Psoas muscle (tissue), 8 donors: ENCODE data around the gene GABBR1. TPM values are rescaled to one million over a fixed set of nuclear protein-coding genes. Genes with fewer than 3 reads are reported as not detected.

Experiments
- ATAC-seq, 4 donors: fragments of 200-7000 bp; cut with Tn5 transposase; one replicate each; pipeline ENCODE4 v1.9.1; 2020; ENCODE audit warnings: moderate library complexity in 3 of 4, mild to moderate bottlenecking in 2 of 4
- DNase-seq, 2 donors: peaks; one replicate each; pipeline ENCODE4 v3.0.0-alpha.2; 2020
- H3K27ac ChIP-seq: fragments of 200-600 bp; one replicate; pipeline ENCODE4 v1.8.0; 2022
- H3K27me3 ChIP-seq, 3 donors: fragments of 200-600 bp in 1 of 3; one replicate each; pipeline versions ENCODE4 v1.6.1 to v1.8.0; 2013 to 2022; ENCODE audit warnings: low read length in 2 of 3, mild to moderate bottlenecking in 2 of 3, moderate library complexity in 1 of 3; ENCODE audit not compliant: insufficient read depth in 3 of 3
- H3K36me3 ChIP-seq, 2 donors: fragments of 200-600 bp in 1 of 2; one replicate each; pipeline versions ENCODE4 v1.6.1 to v1.8.0; 2013 to 2022; ENCODE audit warnings: low read depth in 1 of 2, mild to moderate bottlenecking in 1 of 2, moderate library complexity in 1 of 2; ENCODE audit not compliant: insufficient read depth in 1 of 2
- H3K4me1 ChIP-seq: fragments of 200-600 bp; one replicate; pipeline ENCODE4 v1.8.0; 2022
- H3K4me3 ChIP-seq: fragments of 200-600 bp; one replicate; pipeline ENCODE4 v1.8.0; 2022; ENCODE audit warnings: mild to moderate bottlenecking
- H3K9me3 ChIP-seq: fragments of 200-600 bp; one replicate; pipeline ENCODE4 v1.8.0; 2022
- CTCF ChIP-seq: fragments of 200-600 bp; IDR thresholded peaks from one replicate; pipeline ENCODE4 v1.8.0; 2022; ENCODE audit warnings: antibody characterized with exemption
- WGBS, 3 donors: extraction: QIAGEN DNeasy Blood & Tissue Kit; methylation state at CpG; one replicate each; pipeline versions ENCODE4 v1.1.6 to v1.1.7; 2013; 5-methylcytosine and 5-hydroxymethylcytosine counted together
- intact Hi-C, 2 donors: fragments of 100-400 bp; cut with DNase I; formaldehyde crosslinking; loops; one replicate each; pipeline versions ENCODE4 v1.11.0 to v1.14.2; 2022
- polyA plus RNA-seq, 3 donors: library from polyadenylated mRNA; stranded (reverse); fragments of 200-250 nt; gene quantifications; one replicate each; pipeline ENCODE4 v1.2.3, GENCODE V29; 2013
- total RNA-seq, 4 donors: library from RNA; stranded (reverse); fragmentation: NEBNext Ultra II Directional in 2 of 4; extraction: Animal tissue kit (Norgen Biotek cat#: 25700) in 2 of 4; gene quantifications; one replicate each; pipeline versions ENCODE4 v1.2.1 to v1.2.4, GENCODE V29; 2021 to 2023
- donor health status: healthy with polysubstance abuse.
- donor health status: DM: no; HTN: no; CAD: no; lungs with moderate emphysema.
- donor health status: Bipolar disorder and iron deficiency.
- donor health status: healthy.
- donor health status: DM: yes; HTN: yes; CAD: no.
- donor health status: DM: no; HTN: no; CAD: no.
- donor health status: DM: no; HTN: no; CAD: no.
- donor health status: DM: yes; HTN: yes; CAD: no.

Gene GABBR1
- total and polyA plus RNA-seq, 7 donors = 2.5 to 10.2 (median 4.6) TPM

DNA sequence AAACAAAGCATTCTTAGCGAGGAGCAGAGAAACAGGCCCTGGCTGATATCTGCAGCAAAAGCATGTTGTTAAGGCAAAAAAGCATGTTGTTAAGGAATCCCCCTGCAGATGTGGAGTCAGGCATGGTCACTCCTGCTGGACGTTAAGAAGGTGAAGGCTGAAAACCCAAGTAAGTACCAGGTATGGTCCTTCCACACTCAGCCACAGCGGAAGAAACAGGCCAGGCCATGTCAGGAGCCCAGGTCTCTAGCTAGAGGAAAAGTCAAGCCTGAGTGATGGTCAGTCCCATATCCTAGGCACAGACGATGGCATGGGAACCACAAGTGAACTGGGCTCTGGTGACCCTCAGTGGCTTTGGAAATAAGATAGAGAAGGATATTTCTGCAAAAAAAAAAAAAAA lies 112.8 kb downstream of the GABBR1 start:
- H3K27ac ChIP-seq = no peak overlapping the region
- no peaks in the 10 kb centered on the region for H3K36me3 ChIP-seq
- intact Hi-C loops = no loop called here
- no peak for TF ChIP-seq CTCF
- ATAC-seq = no peak
- no peak overlapping the region for H3K4me3 ChIP-seq
- H3K9me3 ChIP-seq = no peaks in the 10 kb centered on the region
- no peak for DNase-seq
- WGBS, 3 donors = 82 to 86% (median 84%) methylated on average over 4 of the region's 4 CpGs
- H3K4me1 ChIP-seq = no peaks in the 10 kb centered on the region
- H3K27me3 ChIP-seq = peaks cover 0 to 4% (median 0%) of the 10 kb centered on the region in 3 donors

GRCh38 chr6:29519291-29520010 lies 113.5 kb downstream of the GABBR1 start:
- no peaks in the 10 kb centered on the region for H3K9me3 ChIP-seq
- H3K4me1 ChIP-seq = no peaks in the 10 kb centered on the region
- H3K27me3 ChIP-seq = peaks cover 0 to 4% (median 0%) of the 10 kb centered on the region in 3 donors
- no peaks in the 10 kb centered on the region for H3K36me3 ChIP-seq
- 78 to 83% (median 79%) methylated on average over 6 of the region's 6 CpGs for WGBS, 3 donors
- no peak overlapping the region for H3K4me3 ChIP-seq
- TF ChIP-seq CTCF = no peak
- H3K27ac ChIP-seq = no peak overlapping the region
- DNase-seq (no peak), ATAC-seq (no peak)
- intact Hi-C loops = no loop called here

GRCh38 chr6:29517728-29518440 lies 115.1 kb downstream of the GABBR1 start:
- 64 to 70% (median 68%) methylated on average over 7 of the region's 7 CpGs for WGBS, 3 donors
- TF ChIP-seq CTCF = no peak
- intact Hi-C loops = no loop called here

DNA sequence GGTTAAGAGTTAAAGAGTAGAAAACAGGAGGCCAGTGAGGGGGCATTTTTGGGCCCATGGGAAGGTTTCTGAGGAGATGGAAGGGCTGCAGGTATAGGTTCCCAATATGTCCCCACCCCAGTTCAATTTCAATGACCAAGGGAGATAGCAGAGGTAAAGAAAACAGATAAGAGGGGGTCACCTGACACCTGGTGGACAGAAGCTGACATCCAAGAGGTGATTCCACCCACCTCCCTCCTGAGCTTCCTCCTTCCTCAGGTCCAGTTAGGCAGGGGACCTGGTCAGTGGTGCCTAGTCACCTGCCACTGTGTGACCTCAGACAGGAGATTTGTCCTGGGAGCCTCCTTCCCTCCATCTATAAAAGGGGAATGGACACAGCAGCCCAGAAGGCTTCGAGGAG lies 115.7 kb downstream of the GABBR1 start:
- WGBS, 3 donors = 53 to 77% (median 75%) methylated on average over 1 of the region's 1 CpG
- H3K9me3 ChIP-seq = no peaks in the 10 kb centered on the region
- H3K36me3 ChIP-seq = no peaks in the 10 kb centered on the region
- ATAC-seq (no peak), DNase-seq (no peak)
- no peak for TF ChIP-seq CTCF
- peaks cover 0 to 4% (median 0%) of the 10 kb centered on the region in 3 donors for H3K27me3 ChIP-seq
- H3K27ac ChIP-seq = no peak overlapping the region
- intact Hi-C loops = no loop called here
- no peak overlapping the region for H3K4me3 ChIP-seq
- H3K4me1 ChIP-seq = no peaks in the 10 kb centered on the region

More at GRCh38 chr6:29517728-29518440, 115.1 kb downstream of the GABBR1 start:
- no peaks in the 10 kb centered on the region for H3K36me3 ChIP-seq
- DNase-seq (no peak), ATAC-seq (no peak)
- no peak overlapping the region for H3K4me3 ChIP-seq
- no peaks in the 10 kb centered on the region for H3K4me1 ChIP-seq
- no peak overlapping the region for H3K27ac ChIP-seq
- peaks cover 0 to 4% (median 0%) of the 10 kb centered on the region in 3 donors for H3K27me3 ChIP-seq
- no peaks in the 10 kb centered on the region for H3K9me3 ChIP-seq
